Stimulated activated CD4-positive, alpha-beta T cell treated with anti-CD3 and anti-CD28 coated beads, Interleukin-15, amount 100 ng/mL, for 1 hour (primary cell): ENCODE data around the gene CCNG1.
"Not testable (repeated sequence)": the region's sequence is repeated elsewhere in the genome, so short reads cannot be mapped to it uniquely, and the experiment has no call there.

Experiments used
- DNase-seq, 2 donors: peaks; one replicate each; pipeline ENCODE4 v3.0.0-alpha.2; 2020; ENCODE audit warnings: low read depth in 1 of 2, low spot score in 1 of 2

Gene CCNG1

GRCh38 chr5:163440954-163441353, 3.6 kb downstream of the CCNG1 start:
- DNase-seq = no peak

- no peak for DNase-seq
Measured at GRCh38 chr5:163444526-163444925, 7.1 kb downstream of the CCNG1 start.

DNA sequence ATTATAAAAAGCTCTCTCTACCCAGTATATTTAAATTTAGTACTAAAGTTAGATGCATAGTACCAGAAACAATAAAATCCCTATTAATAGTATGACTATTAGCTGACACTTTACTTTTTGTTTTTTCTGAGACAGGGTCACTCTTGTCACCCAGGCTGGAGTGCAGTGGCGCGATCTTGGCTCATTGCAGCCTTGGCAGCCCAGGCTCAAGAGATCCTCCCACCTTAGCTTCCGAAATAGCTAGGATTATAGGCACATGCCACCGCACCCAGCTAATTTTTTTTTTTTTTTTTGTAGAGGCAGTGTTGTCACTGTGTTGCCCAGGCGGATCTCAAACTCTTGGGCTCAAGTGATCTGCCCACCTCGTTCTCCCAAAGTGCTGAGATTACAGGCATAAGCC, 8.0 kb downstream of the CCNG1 start:
- DNase-seq = no peak

GRCh38 chr5:163447191-163447590, 9.8 kb downstream of the CCNG1 start:
- no peak for DNase-seq

GRCh38 chr5:163447875-163448274, 10.5 kb downstream of the CCNG1 start:
- no peak for DNase-seq

- DNase-seq = no peak
Measured at GRCh38 chr5:163448491-163448890, 11.1 kb downstream of the CCNG1 start.

DNA sequence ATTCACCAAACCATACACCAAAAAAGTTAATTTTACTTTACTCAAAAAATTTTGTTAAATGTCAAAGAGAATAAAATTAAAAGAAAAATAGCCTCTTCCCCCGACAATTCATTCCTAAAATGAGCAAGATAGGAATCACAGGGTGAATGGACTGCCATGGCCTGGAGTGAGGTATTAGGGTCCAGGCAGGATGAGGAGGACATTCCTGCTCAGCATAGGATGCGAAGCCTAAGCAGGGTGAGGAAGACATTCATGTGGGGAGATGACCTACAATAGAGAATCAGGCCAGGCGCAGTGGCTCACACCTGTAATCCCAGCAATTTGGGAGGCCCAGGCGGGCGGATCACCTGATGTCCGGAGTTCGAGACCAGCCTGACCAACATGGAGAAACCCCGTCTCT, 14.1 kb downstream of the CCNG1 start:
- DNase-seq = no peak

DNA sequence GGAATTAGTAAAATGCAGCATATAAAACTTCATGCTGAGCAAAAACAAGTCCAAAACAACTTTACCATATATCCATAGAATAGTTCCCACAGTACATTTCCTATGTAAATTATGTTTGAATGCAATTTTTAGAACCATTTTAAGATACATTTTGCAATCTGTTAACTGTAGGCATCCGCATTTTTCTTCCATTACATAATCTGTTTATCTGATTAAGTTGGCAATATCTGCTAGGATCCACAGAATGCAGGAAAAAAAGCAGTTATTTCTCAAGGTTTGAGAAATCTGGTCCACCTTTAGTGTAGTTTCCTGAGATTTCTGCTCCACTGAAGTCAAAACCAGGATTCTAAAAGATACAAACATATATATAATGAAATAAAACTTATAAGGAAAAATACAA, 16.3 kb downstream of the CCNG1 start:
- DNase-seq = no peak

DNA sequence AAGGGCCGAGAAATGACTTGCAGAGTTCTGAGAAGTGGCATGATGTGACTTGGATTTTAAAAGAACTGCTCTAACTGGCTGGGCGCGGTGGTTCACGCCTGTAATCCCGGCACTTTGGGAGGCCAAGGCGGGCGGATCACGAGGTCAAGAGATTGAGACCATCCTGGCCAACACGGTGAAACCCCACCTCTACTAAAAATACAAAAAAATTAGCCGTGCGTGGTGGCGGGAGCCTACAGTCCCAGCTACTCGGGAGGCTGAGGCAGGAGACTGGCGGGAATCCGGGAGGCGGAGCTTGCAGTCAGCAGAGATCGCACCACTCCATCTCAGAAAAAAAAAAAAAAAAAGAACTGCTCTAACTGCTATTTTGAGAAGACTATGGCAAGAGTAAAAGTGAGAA, 18.0 kb downstream of the CCNG1 start:
- DNase-seq = not testable (repeated sequence)

DNA sequence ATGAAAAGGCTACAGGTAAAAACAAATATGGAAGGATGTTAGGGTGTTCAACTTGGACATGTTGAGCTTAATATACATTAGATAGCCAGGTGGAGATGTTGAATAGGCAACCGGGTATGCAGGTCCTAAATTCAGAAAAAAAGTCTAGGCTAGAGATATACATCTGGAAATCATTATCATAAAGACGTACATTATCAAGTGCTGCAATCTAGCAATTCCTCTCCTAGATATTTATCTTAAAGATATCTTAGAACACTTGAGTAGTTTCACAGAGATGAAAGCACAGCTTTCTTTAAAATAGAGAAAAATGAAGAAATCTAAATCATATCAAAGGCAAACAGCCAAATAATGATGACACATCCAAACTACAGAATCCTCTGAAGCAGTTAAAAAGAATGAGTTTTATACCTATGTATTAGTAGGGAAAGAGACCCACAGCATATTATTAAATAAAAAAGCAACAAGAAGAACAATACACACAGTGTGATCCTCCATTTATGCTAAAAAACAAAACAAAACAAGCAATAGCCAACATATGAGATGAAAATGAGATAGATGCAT, 18.7 kb downstream of the CCNG1 start:
- no peak for DNase-seq

DNA sequence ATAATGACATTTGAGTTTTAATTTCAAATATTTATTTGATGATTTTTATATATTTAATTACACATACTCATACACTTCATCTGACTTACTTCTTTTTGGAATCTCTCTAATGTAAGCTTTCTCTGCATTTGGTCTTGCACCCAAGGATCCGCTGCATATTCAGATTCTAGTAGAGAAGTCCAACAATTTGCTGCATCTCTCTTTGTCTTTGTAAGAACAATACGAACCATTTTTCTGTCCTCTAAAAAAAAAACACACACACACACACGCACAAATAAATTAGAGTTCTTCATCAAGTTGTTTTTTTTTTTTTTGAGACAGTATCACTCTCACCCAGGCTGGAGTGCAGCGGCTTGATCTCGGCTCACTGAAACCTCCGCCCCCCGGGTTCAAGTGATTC, 19.4 kb downstream of the CCNG1 start:
- DNase-seq = no peak

DNA sequence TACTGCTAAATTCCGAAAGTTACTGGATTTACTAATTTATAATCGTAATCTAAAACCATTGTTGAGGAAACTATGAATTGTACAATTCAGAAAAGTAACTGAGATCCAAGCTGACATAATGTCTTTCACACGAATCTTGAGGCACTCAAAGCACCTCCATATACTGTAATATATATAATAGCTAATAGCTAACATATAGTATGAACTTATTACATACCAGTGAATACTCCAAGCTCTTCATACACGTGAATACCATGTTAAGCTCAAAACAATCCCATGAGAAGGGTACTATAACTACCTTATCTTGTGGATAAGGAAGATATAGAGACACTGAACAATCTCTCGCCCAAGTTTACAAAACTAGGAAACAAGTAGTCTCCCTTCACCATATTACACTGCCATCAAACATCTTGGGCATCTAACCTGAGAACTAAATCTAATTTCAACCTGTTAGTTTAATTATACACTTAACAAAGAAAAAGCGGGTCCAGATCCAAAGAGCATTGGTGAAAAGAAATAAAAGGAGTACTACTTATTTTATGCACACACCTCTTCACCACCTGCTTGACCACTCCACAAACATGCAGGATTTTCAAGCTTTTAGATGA, 21.5 kb downstream of the CCNG1 start:
- DNase-seq = no peak

DNA sequence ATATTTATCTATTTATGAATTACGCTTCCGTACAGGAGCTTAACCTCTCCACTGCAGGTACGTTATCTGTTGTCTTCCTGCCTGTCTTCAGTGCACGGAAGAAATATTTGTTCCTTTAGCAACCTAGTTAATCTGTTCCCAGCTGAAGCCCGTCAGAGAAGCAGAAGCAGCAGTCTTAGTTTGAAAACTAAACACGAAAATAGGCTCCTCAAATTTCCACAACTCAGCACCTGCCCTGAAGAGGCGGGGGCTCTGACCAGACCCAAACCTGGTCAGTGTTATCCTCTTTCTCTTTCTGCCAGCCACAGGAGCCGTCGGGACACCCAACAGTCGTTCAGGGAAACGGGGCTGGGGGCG, 22.0 kb downstream of the CCNG1 start:
- no peak for DNase-seq

DNA sequence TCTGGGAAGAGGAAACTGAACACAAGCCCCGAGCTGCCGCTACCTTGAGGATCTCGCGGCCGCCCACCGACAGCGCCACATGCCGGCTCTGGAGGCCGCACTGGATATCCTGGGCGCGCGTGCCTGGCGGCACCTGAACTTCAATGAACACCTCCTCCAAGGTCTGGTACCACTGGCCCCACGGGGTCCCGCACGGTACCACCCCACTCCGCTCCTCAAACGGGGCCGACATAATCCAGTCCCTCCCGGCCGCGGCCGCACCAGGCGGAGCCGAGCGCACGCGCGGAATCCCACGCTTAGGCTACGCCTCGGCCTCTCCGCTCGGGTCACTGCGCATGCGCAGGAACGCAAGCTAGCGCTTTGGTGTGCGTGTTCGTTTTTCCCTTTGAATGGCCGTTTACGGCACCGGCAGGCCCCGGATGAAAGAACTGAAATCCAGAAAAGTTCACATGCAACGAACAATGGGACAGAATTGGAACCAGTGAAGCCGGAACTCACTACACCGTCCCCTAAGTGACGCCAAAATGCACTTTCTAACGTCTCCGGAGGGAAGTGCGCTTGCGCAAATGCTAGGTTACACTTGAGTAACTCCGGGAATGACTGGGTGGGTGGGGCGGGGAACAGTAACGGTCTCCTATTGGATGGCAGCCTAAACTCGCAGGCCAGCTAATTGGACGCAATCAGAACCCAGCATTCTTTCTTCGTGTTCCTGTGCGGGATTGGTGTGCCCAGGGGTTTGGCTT, 22.6 kb downstream of the CCNG1 start, which contains the start of gene NUDCD2:
TSS of gene NUDCD2 (minus strand) at position 284 of the 743 bp plus-strand sequence. CDS start at position 232, 52 bp downstream.
- DNase-seq = peak; percentile 89 to 91

DNA sequence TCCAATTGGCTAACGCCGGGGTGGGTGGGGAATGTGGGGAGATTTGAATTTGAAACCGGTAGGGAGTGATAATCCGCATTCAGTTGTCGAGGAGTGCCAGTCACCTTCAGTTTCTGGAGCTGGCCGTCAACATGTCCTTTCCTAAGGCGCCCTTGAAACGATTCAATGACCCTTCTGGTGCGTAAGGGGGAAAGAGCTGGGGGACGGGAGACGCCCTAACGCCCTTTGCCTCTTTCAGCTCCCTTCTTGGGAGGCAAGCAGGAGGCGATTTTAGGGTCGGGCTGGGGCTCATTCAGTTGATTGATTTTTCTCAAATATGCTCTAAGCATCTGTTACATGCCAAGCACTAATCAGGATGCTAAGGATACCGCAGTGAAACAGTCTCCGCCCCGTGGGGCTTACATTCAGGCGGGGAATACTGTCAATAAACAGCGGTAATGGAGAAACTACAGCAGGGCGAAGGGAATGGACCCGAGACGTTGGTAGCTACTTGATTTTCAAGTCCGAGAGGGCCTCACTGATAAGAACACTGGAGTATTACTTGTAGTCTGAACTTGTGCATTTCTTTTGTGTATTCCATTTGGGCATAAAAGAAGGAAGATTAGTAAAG, 23.3 kb downstream of the CCNG1 start, which contains the start of gene HMMR:
TSS of gene HMMR (plus strand) at position 71 of the 610 bp plus-strand sequence. CDS start at position 132, 61 bp downstream.
- DNase-seq = no peak

DNA sequence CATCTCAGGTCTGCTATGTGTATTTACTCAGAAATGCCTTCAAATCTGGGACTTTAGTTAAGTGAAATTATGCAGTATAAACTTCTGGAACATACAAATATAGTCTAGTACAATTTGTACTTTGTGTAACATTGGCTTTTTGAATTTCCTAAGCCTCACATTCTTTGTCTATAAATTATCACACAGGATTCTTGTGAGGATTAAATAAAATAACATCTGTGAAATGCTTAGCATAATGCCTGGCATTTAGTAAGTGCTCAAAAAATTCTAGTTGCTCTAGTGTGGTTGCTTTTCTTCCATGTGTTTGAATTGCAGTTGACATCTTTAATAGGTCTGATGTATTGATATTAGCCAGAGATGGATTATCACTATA, 25.7 kb downstream of the CCNG1 start:
- DNase-seq = no peak

DNA sequence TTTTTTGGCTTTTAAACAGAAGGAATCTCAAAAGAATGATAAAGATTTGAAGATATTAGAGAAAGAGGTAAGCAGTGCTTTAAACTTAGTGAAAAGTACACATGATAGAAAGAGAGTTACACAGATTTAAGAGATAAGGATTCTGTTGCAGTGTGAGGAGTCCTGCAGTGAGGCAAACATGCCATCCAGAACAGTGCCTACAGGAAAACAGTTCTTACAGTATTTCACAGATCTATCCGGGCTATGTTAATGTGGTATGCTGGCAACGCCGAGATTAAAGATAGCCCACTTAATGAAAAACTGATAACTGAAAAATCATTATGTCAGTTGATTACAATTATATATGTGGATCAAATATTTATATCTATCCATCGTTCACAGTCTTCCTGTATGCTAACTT, 30.3 kb downstream of the CCNG1 start:
- no peak for DNase-seq

DNA sequence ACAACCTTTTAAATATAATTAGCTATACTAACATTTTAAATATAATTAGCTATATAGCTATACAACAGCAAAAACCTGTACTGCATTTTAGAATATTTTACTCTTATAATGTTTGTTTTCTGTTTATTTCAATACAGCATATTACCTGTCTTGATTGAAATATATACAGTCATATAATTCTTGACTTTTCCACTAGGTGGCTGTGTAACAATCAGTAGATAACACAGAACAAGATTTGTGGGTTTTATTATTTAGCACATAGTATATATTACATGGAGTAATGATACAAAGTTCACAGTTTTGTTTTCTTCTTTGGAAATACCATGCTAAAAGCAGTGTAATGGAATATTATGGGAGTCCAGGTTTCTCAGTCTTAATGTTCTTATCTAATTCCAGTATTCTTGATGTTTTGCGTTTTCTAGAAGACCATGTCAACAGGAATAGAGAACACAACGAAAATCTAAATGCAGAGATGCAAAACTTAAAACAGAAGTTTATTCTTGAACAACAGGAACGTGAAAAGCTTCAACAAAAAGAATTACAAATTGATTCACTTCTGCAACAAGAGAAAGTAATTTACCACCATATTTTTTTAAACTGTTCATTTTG, 36.3 kb downstream of the CCNG1 start:
- DNase-seq = no peak

DNA sequence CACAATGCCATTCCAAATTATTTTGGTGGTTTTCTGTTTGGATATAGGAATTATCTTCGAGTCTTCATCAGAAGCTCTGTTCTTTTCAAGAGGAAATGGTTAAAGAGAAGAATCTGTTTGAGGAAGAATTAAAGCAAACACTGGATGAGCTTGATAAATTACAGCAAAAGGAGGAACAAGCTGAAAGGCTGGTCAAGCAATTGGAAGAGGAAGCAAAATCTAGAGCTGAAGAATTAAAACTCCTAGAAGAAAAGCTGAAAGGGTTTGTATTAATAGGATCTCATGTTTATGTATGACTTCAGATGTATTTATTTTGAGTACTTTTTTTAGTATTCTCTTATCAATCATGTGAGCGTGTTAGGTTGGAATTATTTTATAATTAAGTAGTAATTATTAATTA, 38.0 kb downstream of the CCNG1 start:
- DNase-seq = no peak

GRCh38 chr5:163478126-163478981, 41.0 kb downstream of the CCNG1 start:
- DNase-seq = no peak

DNA sequence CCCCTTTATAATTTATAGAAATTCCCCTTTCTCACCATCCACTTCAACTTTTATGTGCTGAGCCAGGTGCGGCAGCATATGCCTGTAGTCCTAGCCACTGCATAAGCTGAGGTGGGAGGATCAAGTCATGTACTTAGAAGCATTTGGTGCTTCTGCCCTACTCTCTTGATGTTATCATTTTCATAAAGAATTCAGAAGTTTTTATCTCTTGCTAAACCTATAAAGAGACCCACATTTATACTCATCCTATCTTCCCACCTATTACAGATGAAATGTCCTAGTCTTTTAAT, 41.5 kb downstream of the CCNG1 start:
- no peak for DNase-seq
